Measurements from ENCODE around the gene PRX.
"Not testable (repeated sequence)": the region's sequence is repeated elsewhere in the genome, so short reads cannot be mapped to it uniquely, and the experiment has no call there.

The PRX gene

DNA sequence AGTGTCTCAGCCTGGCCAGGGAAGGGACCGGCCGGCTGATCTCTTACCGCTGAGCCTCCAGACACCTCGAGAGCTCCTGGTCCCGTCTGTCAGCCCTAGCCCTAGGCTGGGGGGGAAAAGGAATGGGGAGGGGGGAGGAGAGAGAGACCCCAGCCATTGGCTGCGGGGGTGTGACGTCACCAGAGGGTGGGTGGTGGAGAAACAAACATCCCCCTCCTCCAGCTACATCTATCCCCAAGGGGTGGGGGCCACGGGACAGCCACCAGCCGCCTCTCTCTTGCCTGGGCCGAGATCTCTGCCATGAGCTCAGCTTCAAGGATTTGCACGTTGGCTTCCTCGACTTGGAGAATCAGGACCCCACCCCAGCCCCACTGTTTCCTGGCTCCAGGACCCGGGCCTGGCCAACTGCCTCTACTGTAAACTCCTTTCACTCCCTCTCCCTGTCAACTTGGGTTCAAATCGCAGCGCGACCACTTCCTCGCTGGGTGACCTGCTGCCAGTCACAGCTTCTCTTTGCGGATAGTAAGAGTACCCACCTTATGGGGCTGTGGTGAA is at the start of gene PRX:
PRX (minus strand) TSS at position 88 of the 555 bp plus-strand sequence. CDS start 5,446 bp downstream, outside the sequence.
- H3K27me3 ChIP-seq (ENCODE audit: low read depth, low read length): no peaks in the 10 kb centered on the region
- no peak within 1 kb of the TSS for H3K27ac ChIP-seq (ENCODE audit: low read length)
- H3K4me1 ChIP-seq (ENCODE audit: control insufficient read depth in 1 of 2, insufficient read depth in 2 of 2, low read length in 2 of 2): peaks cover 0 to 8% of the 10 kb centered on the region in 2 donors
- no peaks in the 10 kb centered on the region for H3K36me3 ChIP-seq (ENCODE audit: control insufficient read depth in 1 of 2, insufficient read depth in 2 of 2, low read length in 2 of 2)
- no peak within 1 kb of the TSS for H3K4me3 ChIP-seq (ENCODE audit: low read depth in 1 of 2, low read length in 2 of 2)
- no peaks in the 10 kb centered on the region for H3K9me3 ChIP-seq (ENCODE audit: control insufficient read depth in 1 of 2, low read length in 2 of 2)

DNA sequence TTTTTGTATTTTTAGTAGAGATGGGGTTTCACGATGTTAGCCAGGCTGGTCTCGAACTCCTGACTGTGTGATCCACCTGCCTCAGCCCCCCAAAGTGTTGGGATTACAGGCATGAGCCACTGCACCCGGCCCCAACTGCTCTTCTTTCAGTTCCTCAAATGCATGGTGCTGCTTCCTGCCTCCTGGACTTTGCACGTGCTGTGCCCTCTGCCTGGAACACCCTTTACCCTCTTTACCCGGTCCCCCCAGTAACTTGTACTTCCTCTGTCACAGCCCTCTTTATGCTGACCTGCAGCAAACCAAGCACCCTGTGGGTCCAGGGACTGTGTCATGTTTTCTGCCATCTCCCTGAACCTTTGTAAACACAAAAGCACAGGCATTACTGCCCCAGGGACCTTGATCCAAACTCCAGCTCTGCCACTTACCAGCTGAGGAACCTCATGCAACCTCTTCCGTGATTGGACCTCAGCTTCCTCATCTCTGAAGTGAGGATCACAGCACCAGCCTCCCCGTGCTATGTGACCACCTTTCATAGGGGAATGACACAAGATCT is 48.6 kb upstream of the PRX start:
- no peaks in the 10 kb centered on the region for H3K36me3 ChIP-seq (ENCODE audit: control insufficient read depth in 1 of 2, insufficient read depth in 2 of 2, low read length in 2 of 2)
- no peak overlapping the region for H3K27ac ChIP-seq (ENCODE audit: low read length)
- no peak overlapping the region for H3K4me3 ChIP-seq (ENCODE audit: low read depth in 1 of 2, low read length in 2 of 2)
- no peaks in the 10 kb centered on the region for H3K27me3 ChIP-seq (ENCODE audit: low read depth, low read length)
- H3K4me1 ChIP-seq (ENCODE audit: control insufficient read depth in 1 of 2, insufficient read depth in 2 of 2, low read length in 2 of 2): peaks cover 13 to 26% of the 10 kb centered on the region in 2 donors
- H3K9me3 ChIP-seq (ENCODE audit: control insufficient read depth in 1 of 2, low read length in 2 of 2): no peaks in the 10 kb centered on the region

- H3K9me3 ChIP-seq (ENCODE audit: control insufficient read depth in 1 of 2, low read length in 2 of 2): no peaks in the 10 kb centered on the region
- H3K4me3 ChIP-seq (ENCODE audit: low read depth in 1 of 2, low read length in 2 of 2): no peak overlapping the region
- H3K4me1 ChIP-seq (ENCODE audit: control insufficient read depth in 1 of 2, insufficient read depth in 2 of 2, low read length in 2 of 2): peaks cover 8 to 16% of the 10 kb centered on the region in 2 donors
- peaks cover 0 to 2% of the 10 kb centered on the region in 2 donors for H3K36me3 ChIP-seq (ENCODE audit: control insufficient read depth in 1 of 2, insufficient read depth in 2 of 2, low read length in 2 of 2)
- H3K27me3 ChIP-seq (ENCODE audit: low read depth, low read length): no peaks in the 10 kb centered on the region
- no peak overlapping the region for H3K27ac ChIP-seq (ENCODE audit: low read length)
Observed at GRCh38 chr19:40460185-40460584, 47.0 kb upstream of the PRX start.

DNA sequence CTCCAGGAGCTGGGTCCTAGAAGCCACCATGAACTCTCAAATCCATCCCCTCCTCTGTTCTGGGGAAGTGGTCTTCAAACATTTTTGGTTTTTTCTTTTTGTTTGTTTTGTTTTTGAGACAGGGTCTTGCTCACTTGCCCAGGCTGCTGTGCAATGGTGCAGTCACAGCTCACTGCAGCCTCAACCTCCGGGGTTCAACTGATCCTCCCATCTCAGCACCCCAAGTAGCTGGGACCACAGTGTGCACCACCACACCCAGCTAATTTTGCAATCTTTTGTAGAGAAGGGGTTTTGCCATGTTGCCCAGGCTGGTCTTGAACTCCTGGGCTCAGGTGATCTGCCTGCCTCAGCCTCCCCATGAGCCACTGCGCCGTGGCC is 45.4 kb upstream of the PRX start:
- no peaks in the 10 kb centered on the region for H3K9me3 ChIP-seq (ENCODE audit: control insufficient read depth in 1 of 2, low read length in 2 of 2)
- no peak overlapping the region for H3K4me3 ChIP-seq (ENCODE audit: low read depth in 1 of 2, low read length in 2 of 2)
- H3K4me1 ChIP-seq (ENCODE audit: control insufficient read depth in 1 of 2, insufficient read depth in 2 of 2, low read length in 2 of 2): peaks cover 0 to under 1% of the 10 kb centered on the region in 2 donors
- no peaks in the 10 kb centered on the region for H3K27me3 ChIP-seq (ENCODE audit: low read depth, low read length)
- peaks cover 0 to 4% of the 10 kb centered on the region in 2 donors for H3K36me3 ChIP-seq (ENCODE audit: control insufficient read depth in 1 of 2, insufficient read depth in 2 of 2, low read length in 2 of 2)
- no peak overlapping the region for H3K27ac ChIP-seq (ENCODE audit: low read length)

DNA sequence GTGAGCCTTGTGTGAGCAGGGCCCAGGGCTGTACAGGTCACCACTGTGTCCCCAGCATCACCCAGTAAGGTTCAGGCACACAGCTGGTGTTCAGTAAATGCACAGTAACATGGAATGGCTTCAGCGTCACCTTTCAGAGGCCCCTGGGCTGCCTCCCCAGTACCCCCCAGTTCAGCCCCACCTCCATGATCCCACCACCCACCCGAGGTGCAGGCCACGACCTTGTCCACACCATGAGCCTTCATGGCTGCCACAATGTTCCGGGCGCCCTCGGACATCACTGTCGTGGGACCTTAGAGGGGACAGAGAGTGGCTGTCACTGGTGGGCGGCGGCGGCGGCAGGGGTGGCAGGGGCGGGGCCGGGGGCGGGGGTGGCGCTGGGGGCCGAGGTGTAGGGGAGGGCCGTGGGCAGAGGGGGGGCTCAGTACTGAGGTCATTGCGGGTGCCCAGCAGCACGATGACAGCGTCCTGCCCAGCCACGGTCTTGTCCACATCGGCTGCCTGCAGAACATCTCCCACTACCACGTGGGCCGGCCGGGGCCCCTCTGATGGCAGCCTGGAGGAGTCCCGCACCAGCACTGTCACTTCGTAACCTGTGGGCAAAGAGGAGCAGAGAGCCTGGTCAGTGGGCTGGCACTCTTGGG is 44.9 kb upstream of the PRX start:
- peaks cover 0 to 4% of the 10 kb centered on the region in 2 donors for H3K36me3 ChIP-seq (ENCODE audit: control insufficient read depth in 1 of 2, insufficient read depth in 2 of 2, low read length in 2 of 2)
- no peak overlapping the region for H3K27ac ChIP-seq (ENCODE audit: low read length)
- H3K4me3 ChIP-seq (ENCODE audit: low read depth in 1 of 2, low read length in 2 of 2): no peak overlapping the region
- no peaks in the 10 kb centered on the region for H3K4me1 ChIP-seq (ENCODE audit: control insufficient read depth in 1 of 2, insufficient read depth in 2 of 2, low read length in 2 of 2)
- H3K9me3 ChIP-seq (ENCODE audit: control insufficient read depth in 1 of 2, low read length in 2 of 2): no peaks in the 10 kb centered on the region
- H3K27me3 ChIP-seq (ENCODE audit: low read depth, low read length): no peaks in the 10 kb centered on the region

- H3K36me3 ChIP-seq (ENCODE audit: control insufficient read depth in 1 of 2, insufficient read depth in 2 of 2, low read length in 2 of 2): peaks cover 0 to 4% of the 10 kb centered on the region in 2 donors
Observed at GRCh38 chr19:40457048-40457447, 43.9 kb upstream of the PRX start.

GRCh38 chr19:40453943-40454342 is 40.8 kb upstream of the PRX start:
- not testable (repeated sequence) for H3K27ac ChIP-seq (ENCODE audit: low read length); H3K4me3 ChIP-seq (ENCODE audit: low read depth in 1 of 2, low read length in 2 of 2); H3K4me1 ChIP-seq (ENCODE audit: control insufficient read depth in 1 of 2, insufficient read depth in 2 of 2, low read length in 2 of 2); H3K9me3 ChIP-seq (ENCODE audit: control insufficient read depth in 1 of 2, low read length in 2 of 2); H3K36me3 ChIP-seq (ENCODE audit: control insufficient read depth in 1 of 2, insufficient read depth in 2 of 2, low read length in 2 of 2); H3K27me3 ChIP-seq (ENCODE audit: low read depth, low read length)

More at GRCh38 chr19:40457048-40457447, 43.9 kb upstream of the PRX start:
- no peaks in the 10 kb centered on the region for H3K27me3 ChIP-seq (ENCODE audit: low read depth, low read length)
- no peaks in the 10 kb centered on the region for H3K4me1 ChIP-seq (ENCODE audit: control insufficient read depth in 1 of 2, insufficient read depth in 2 of 2, low read length in 2 of 2)
- H3K9me3 ChIP-seq (ENCODE audit: control insufficient read depth in 1 of 2, low read length in 2 of 2): no peaks in the 10 kb centered on the region
- no peak overlapping the region for H3K4me3 ChIP-seq (ENCODE audit: low read depth in 1 of 2, low read length in 2 of 2)
- H3K27ac ChIP-seq (ENCODE audit: low read length): no peak overlapping the region

DNA sequence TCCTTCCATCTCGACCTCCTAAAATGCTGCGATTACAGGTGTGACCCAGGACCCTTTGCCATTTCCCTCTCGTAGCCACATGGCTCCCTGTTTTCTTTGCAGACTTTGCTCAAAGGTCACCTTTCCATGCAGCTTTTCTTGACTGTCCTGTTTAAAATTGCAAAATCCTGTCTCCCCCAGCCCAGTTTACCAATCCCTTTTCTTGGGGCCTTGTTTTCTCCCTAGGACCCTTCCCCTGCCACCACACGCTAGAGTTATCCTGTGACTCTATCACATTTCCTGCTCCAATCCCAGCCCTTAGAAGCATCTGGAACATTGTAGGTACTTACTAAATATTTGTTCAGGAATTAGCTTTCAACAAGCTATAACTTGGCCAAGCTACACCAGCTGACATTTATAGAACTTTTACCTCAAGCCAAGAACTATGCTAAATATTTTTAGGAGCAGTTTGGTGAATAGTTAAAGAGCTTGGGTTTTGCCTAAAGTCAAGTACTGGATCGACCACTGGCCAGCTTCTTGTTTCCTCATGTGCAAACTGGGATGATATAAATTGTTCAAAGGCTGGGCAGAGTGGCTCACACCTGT is 40.1 kb upstream of the PRX start:
- Histone ChIP-seq H3K4me3 (ENCODE audit: low read depth in 1 of 2, low read length in 2 of 2) (no peak overlapping the region), H3K4me1 (ENCODE audit: control insufficient read depth in 1 of 2, insufficient read depth in 2 of 2, low read length in 2 of 2) (no peaks in the 10 kb centered on the region), H3K27ac (ENCODE audit: low read length) (no peak overlapping the region), H3K9me3 (ENCODE audit: control insufficient read depth in 1 of 2, low read length in 2 of 2) (no peaks in the 10 kb centered on the region), H3K36me3 (ENCODE audit: control insufficient read depth in 1 of 2, insufficient read depth in 2 of 2, low read length in 2 of 2) (peaks cover 4 to 11% of the 10 kb centered on the region in 2 donors), H3K27me3 (ENCODE audit: low read depth, low read length) (no peaks in the 10 kb centered on the region)

DNA sequence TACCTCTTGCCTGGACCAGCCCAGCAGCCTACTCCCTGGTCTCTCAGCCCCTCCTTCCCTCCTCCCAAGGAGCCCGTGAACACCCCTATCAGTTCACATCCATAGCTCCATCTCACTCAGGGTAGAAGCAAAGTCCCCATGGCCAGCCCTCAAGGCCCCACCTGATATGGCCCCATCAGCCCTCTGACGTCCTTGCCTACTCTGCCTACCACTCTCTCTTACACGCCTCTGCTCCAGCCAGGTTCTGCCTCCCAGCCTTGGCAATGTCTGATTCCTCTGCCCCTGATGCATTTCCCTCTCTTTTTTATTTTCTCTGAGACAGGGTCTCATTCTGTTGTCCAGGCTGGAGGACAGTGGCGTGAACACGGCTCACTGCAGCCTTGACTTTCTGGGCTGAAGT is 38.8 kb upstream of the PRX start:
- no peaks in the 10 kb centered on the region for H3K9me3 ChIP-seq (ENCODE audit: control insufficient read depth in 1 of 2, low read length in 2 of 2)
- H3K4me1 ChIP-seq (ENCODE audit: control insufficient read depth in 1 of 2, insufficient read depth in 2 of 2, low read length in 2 of 2): no peaks in the 10 kb centered on the region
- no peak overlapping the region for H3K4me3 ChIP-seq (ENCODE audit: low read depth in 1 of 2, low read length in 2 of 2)
- no peaks in the 10 kb centered on the region for H3K27me3 ChIP-seq (ENCODE audit: low read depth, low read length)
- peaks cover 11 to 17% of the 10 kb centered on the region in 2 donors for H3K36me3 ChIP-seq (ENCODE audit: control insufficient read depth in 1 of 2, insufficient read depth in 2 of 2, low read length in 2 of 2)
- no peak overlapping the region for H3K27ac ChIP-seq (ENCODE audit: low read length)

GRCh38 chr19:40450664-40451063 is 37.5 kb upstream of the PRX start:
- Histone ChIP-seq H3K4me3 (ENCODE audit: low read depth in 1 of 2, low read length in 2 of 2) (no peak overlapping the region), H3K27ac (ENCODE audit: low read length) (no peak overlapping the region), H3K36me3 (ENCODE audit: control insufficient read depth in 1 of 2, insufficient read depth in 2 of 2, low read length in 2 of 2) (peaks cover 11 to 17% of the 10 kb centered on the region in 2 donors), H3K4me1 (ENCODE audit: control insufficient read depth in 1 of 2, insufficient read depth in 2 of 2, low read length in 2 of 2) (no peaks in the 10 kb centered on the region), H3K9me3 (ENCODE audit: control insufficient read depth in 1 of 2, low read length in 2 of 2) (no peaks in the 10 kb centered on the region), H3K27me3 (ENCODE audit: low read depth, low read length) (no peaks in the 10 kb centered on the region)

GRCh38 chr19:40449506-40449905 is 36.3 kb upstream of the PRX start:
- Histone ChIP-seq H3K36me3 (ENCODE audit: control insufficient read depth in 1 of 2, insufficient read depth in 2 of 2, low read length in 2 of 2) (peaks cover 11 to 13% of the 10 kb centered on the region in 2 donors), H3K27me3 (ENCODE audit: low read depth, low read length) (no peaks in the 10 kb centered on the region), H3K4me3 (ENCODE audit: low read depth in 1 of 2, low read length in 2 of 2) (no peak overlapping the region), H3K4me1 (ENCODE audit: control insufficient read depth in 1 of 2, insufficient read depth in 2 of 2, low read length in 2 of 2) (peaks cover 0 to 3% of the 10 kb centered on the region in 2 donors), H3K27ac (ENCODE audit: low read length) (no peak overlapping the region), H3K9me3 (ENCODE audit: control insufficient read depth in 1 of 2, low read length in 2 of 2) (no peaks in the 10 kb centered on the region)

All from muscle layer of duodenum (tissue), 2 donors.